IMR-90 (cell line): ENCODE results near the gene ZNF593OS. TPM values are rescaled to one million over a fixed set of nuclear protein-coding genes. Genes with fewer than 3 reads are reported as not detected.
A peak's percentile ranks its signal among the peaks of the same experiment; 100 is the strongest.

ENCODE experiments used
- ATAC-seq: fragments of 200-7000 bp; cut with Tn5 transposase; 2 replicates; pipeline ENCODE4 v1.9.1; 2020; ENCODE audit warnings: low read depth, mild to moderate bottlenecking, moderate library complexity
- BruUV-seq: library from RNA; stranded (reverse); fragments of 400-500 nt; replicated peaks from 2 replicates; lab custom pipeline; 2021; lab: Mats Ljungman, UMichigan
- CTCF ChIA-PET: fragments of 300-600 bp; formaldehyde crosslinking; extraction: SDS; loops from one replicate; lab custom pipeline; 2021; ENCODE audit warnings: antibody characterized with exemption; lab: Yijun Ruan, JAX
- POLR2A ChIA-PET: fragments of 300-600 bp; sonication (Branson Sonifier 250); formaldehyde crosslinking; loops from one replicate; lab custom pipeline; 2022; ENCODE audit warnings: antibody characterized with exemption; ENCODE audit not compliant: unreplicated experiment; lab: Charles Lee
- DNase-seq: peaks from one replicate; pipeline ENCODE4 v3.0.0; 2013
- H2AFZ ChIP-seq: replicated peaks from 2 replicates; pipeline ENCODE3; 2013; ENCODE audit warnings: low read length, mild to moderate bottlenecking; ENCODE audit not compliant: poor library complexity
- H2AK5ac ChIP-seq: 2 replicates; pipeline ENCODE4 v1.6.1; 2013; ENCODE audit warnings: low read depth, low read length, inconsistent platforms
- H2AK9ac ChIP-seq: replicated peaks from 2 replicates; pipeline ENCODE3; 2013; ENCODE audit warnings: mild to moderate bottlenecking, low read depth, low read length, moderate library complexity; ENCODE audit not compliant: poor library complexity
- H2BK120ac ChIP-seq: 2 replicates; pipeline ENCODE4 v1.6.1; 2013; ENCODE audit warnings: low read depth, low read length, inconsistent platforms
- H2BK15ac ChIP-seq: 3 replicates; pipeline ENCODE4 v1.6.1; 2013; ENCODE audit warnings: low read depth, low read length, inconsistent platforms
- H2BK20ac ChIP-seq: 2 replicates; pipeline ENCODE4 v1.6.1; 2013; ENCODE audit warnings: low read depth, mild to moderate bottlenecking, inconsistent platforms, low read length, moderate library complexity
- H2BK5ac ChIP-seq: 2 replicates; pipeline ENCODE4 v1.6.1; 2013; ENCODE audit warnings: mild to moderate bottlenecking, low read depth, low read length, inconsistent platforms; ENCODE audit not compliant: poor library complexity, severe bottlenecking
- H3K14ac ChIP-seq: replicated peaks from 2 replicates; pipeline ENCODE4 v1.6.1; 2013; ENCODE audit warnings: low read depth, low read length, inconsistent platforms
- H3K18ac ChIP-seq: 2 replicates; pipeline ENCODE4 v1.6.1; 2013; ENCODE audit warnings: low read depth, low read length, control low read depth
- H3K23ac ChIP-seq: 2 replicates; pipeline ENCODE4 v1.6.1; 2013; ENCODE audit warnings: low read depth, low read length, inconsistent platforms
- H3K27ac ChIP-seq: 2 replicates; pipeline ENCODE4 v1.5.1; 2013; ENCODE audit warnings: mild to moderate bottlenecking, control low read depth, low read length; ENCODE audit not compliant: insufficient read depth
- H3K27me3 ChIP-seq: 2 replicates; pipeline ENCODE4 v1.6.1; 2013; ENCODE audit warnings: low read length; ENCODE audit not compliant: control insufficient read depth, insufficient read depth
- H3K36me3 ChIP-seq: 2 replicates; pipeline ENCODE4 v1.6.1; 2013; ENCODE audit warnings: low read length, mixed read lengths; ENCODE audit not compliant: control insufficient read depth, insufficient read depth
- H3K4ac ChIP-seq: 2 replicates; pipeline ENCODE4 v1.6.1; 2013; ENCODE audit warnings: low read depth, low read length, inconsistent platforms
- H3K4me1 ChIP-seq: 2 replicates; pipeline ENCODE4 v1.6.1; 2013; ENCODE audit warnings: low read length, mixed read lengths; ENCODE audit not compliant: control insufficient read depth, insufficient read depth
- H3K4me2 ChIP-seq: 2 replicates; pipeline ENCODE4 v1.6.1; 2013; ENCODE audit warnings: low read depth, mild to moderate bottlenecking, control low read depth, low read length, moderate library complexity
- H3K4me3 ChIP-seq: 2 replicates; pipeline ENCODE4 v1.5.1; 2013; ENCODE audit warnings: low read depth, mild to moderate bottlenecking, control low read depth, low read length, moderate library complexity; ENCODE audit not compliant: insufficient read depth
- H3K56ac ChIP-seq: 2 replicates; pipeline ENCODE4 v1.6.1; 2013; ENCODE audit warnings: low read length, inconsistent platforms; ENCODE audit not compliant: insufficient read depth; ENCODE audit errors: extremely low read depth
- H3K79me1 ChIP-seq, 2 experiments: 2 replicates each; pipeline ENCODE4 v1.6.1; 2013; ENCODE audit warnings: low read length in 2 of 2, inconsistent platforms in 1 of 2, low read depth in 1 of 2
- H3K9ac ChIP-seq: 2 replicates; pipeline ENCODE4 v1.6.1; 2013; ENCODE audit warnings: low read depth, low read length, control low read depth
- H3K9me1 ChIP-seq: 2 replicates; pipeline ENCODE4 v1.6.1; 2013; ENCODE audit warnings: low read length, inconsistent platforms; ENCODE audit not compliant: insufficient read depth
- H3K9me3 ChIP-seq: 2 replicates; pipeline ENCODE4 v1.6.1; 2013; ENCODE audit warnings: low read length; ENCODE audit not compliant: control insufficient read depth, insufficient read depth
- H4K20me1 ChIP-seq: 2 replicates; pipeline ENCODE4 v1.6.1; 2013; ENCODE audit warnings: low read length, inconsistent platforms; ENCODE audit not compliant: insufficient read depth
- H4K5ac ChIP-seq: 2 replicates; pipeline ENCODE4 v1.6.1; 2013; ENCODE audit warnings: mild to moderate bottlenecking, low read depth, low read length, control low read depth
- H4K8ac ChIP-seq, 2 experiments: 2 replicates each; pipeline ENCODE4 v1.6.1; 2013; ENCODE audit warnings: low read depth in 2 of 2, low read length in 2 of 2, control low read depth in 1 of 2, inconsistent platforms in 1 of 2
- H4K91ac ChIP-seq: 2 replicates; pipeline ENCODE4 v1.6.1; 2013; ENCODE audit warnings: low read depth, low read length, inconsistent platforms; ENCODE audit not compliant: insufficient read depth
- BHLHE40 ChIP-seq: fragments of 150-350 bp; IDR thresholded peaks from 2 replicates; pipeline ENCODE4 v1.6.1; 2016; ENCODE audit warnings: mild to moderate bottlenecking, low read depth, low read length
- CEBPB ChIP-seq: IDR thresholded peaks from 2 replicates; pipeline ENCODE4 v1.6.1; 2012; ENCODE audit warnings: low read depth, low read length, improper control_type of control experiment
- CHD1 ChIP-seq: IDR thresholded peaks from 2 replicates; pipeline ENCODE4 v1.6.1; 2012; ENCODE audit warnings: low read depth, low read length, improper control_type of control experiment
- CTCF ChIP-seq: conservative IDR thresholded peaks from 2 replicates; pipeline ENCODE4 v1.5.1; 2012; ENCODE audit warnings: mild to moderate bottlenecking, low read depth, low read length, improper control_type of control experiment
- ELK1 ChIP-seq: fragments of 150-350 bp; IDR thresholded peaks from 2 replicates; pipeline ENCODE4 v1.6.1; 2016; ENCODE audit warnings: low read depth, mild to moderate bottlenecking, low read length, moderate library complexity, borderline replicate concordance
- FOS ChIP-seq: fragments of 150-350 bp; IDR thresholded peaks from 2 replicates; pipeline ENCODE4 v1.6.1; 2016; ENCODE audit warnings: low read depth, low read length
- MAFK ChIP-seq: IDR thresholded peaks from 2 replicates; pipeline ENCODE4 v1.6.1; 2012; ENCODE audit warnings: low read depth, low read length, improper control_type of control experiment
- MAZ ChIP-seq: IDR thresholded peaks from 2 replicates; pipeline ENCODE4 v1.6.1; 2012; ENCODE audit warnings: low read depth, mild to moderate bottlenecking, low read length, improper control_type of control experiment, moderate library complexity, borderline replicate concordance
- MXI1 ChIP-seq: IDR thresholded peaks from 2 replicates; pipeline ENCODE4 v1.6.1; 2012; ENCODE audit warnings: low read depth, mild to moderate bottlenecking, low read length, moderate library complexity, borderline replicate concordance
- NFE2L2 ChIP-seq: fragments of 150-350 bp; IDR thresholded peaks from 2 replicates; pipeline ENCODE4 v1.6.1; 2016; ENCODE audit warnings: low read depth, mild to moderate bottlenecking, low read length
- POLR2A ChIP-seq: IDR thresholded peaks from 2 replicates; pipeline ENCODE4 v1.6.1; 2012; ENCODE audit warnings: mild to moderate bottlenecking, low read depth, low read length
- RAD21 ChIP-seq: IDR thresholded peaks from 2 replicates; pipeline ENCODE4 v1.6.1; 2012; ENCODE audit warnings: low read length, improper control_type of control experiment
- RCOR1 ChIP-seq: IDR thresholded peaks from 2 replicates; pipeline ENCODE4 v1.6.1; 2012; ENCODE audit warnings: mild to moderate bottlenecking, low read length, improper control_type of control experiment; ENCODE audit not compliant: insufficient replicate concordance
- RFX5 ChIP-seq: IDR thresholded peaks from 2 replicates; pipeline ENCODE4 v1.8.0; 2012; ENCODE audit warnings: low read depth, mild to moderate bottlenecking, low read length, moderate library complexity
- SMC3 ChIP-seq: fragments of 150-350 bp; IDR thresholded peaks from 2 replicates; pipeline ENCODE4 v1.6.1; 2016; ENCODE audit warnings: low read depth, mild to moderate bottlenecking, antibody characterized with exemption, low read length, moderate library complexity
- USF2 ChIP-seq: fragments of 150-350 bp; IDR thresholded peaks from 2 replicates; pipeline ENCODE4 v1.6.1; 2017; ENCODE audit warnings: mild to moderate bottlenecking, antibody characterized with exemption, low read length, low read depth
- WGBS, 2 experiments: methylation state at CpG; one replicate each; pipeline versions ENCODE4 v1.1.5 to v1.1.7; 2013; ENCODE audit warnings: missing lambda C conversion rate in 2 of 2; ENCODE audit not compliant: insufficient read length in 1 of 2; ENCODE audit errors: extremely low coverage in 2 of 2; 5-methylcytosine and 5-hydroxymethylcytosine counted together
- dilution Hi-C: fragments of 300-500 bp; cut with HindIII; formaldehyde crosslinking; loops from one replicate; pipeline ENCODE4 v1.14.3; 2018; ENCODE audit warnings: low sequenced_read_pairs; ENCODE audit not compliant: unreplicated experiment
- in situ Hi-C: fragments of 300-500 bp; cut with MboI; formaldehyde crosslinking; loops from 3 replicates; pipeline ENCODE4 v1.14.3; 2019; ENCODE audit warnings: low sequenced_read_pairs, inconsistent platforms, mixed read lengths
- intact Hi-C: fragments of 100-400 bp; cut with micrococcal nuclease; formaldehyde crosslinking; loops from 2 replicates; pipeline ENCODE4 v1.10.0; 2022
- polyA plus RNA-seq, 3 experiments: library from polyadenylated mRNA; depleted of rRNA; stranded (reverse); fragments of >200 nt; gene quantifications; 2 replicates each; pipeline ENCODE4 v1.2.3, GENCODE V29; 2012; ENCODE audit warnings: low replicate concordance in 1 of 3
- total RNA-seq: library from RNA; depleted of rRNA; stranded (reverse); fragments of >200 nt; gene quantifications from 2 replicates; pipeline ENCODE4 v1.2.3, GENCODE V29; 2012

ZNF593OS gene
- total and polyA plus RNA-seq, 2 of the 4 experiments (the other 2 are of a cell fraction), result not detected

- dilution Hi-C loops (no loop called here), intact Hi-C loops (no loop called here), in situ Hi-C loops (no loop called here)
- Histone ChIP-seq H3K14ac (no peak within 1 kb of the TSS), H2BK120ac (no peak within 1 kb of the TSS), H3K9ac (no peak within 1 kb of the TSS), H3K27me3 (peaks cover 45% of the 10 kb centered on the region), H2BK15ac (no peak within 1 kb of the TSS), H3K23ac (no peak within 1 kb of the TSS), H3K27ac (no peak within 1 kb of the TSS), H2BK5ac (no peak within 1 kb of the TSS), H3K56ac (no peak within 1 kb of the TSS), H2AK5ac (no peak within 1 kb of the TSS), H2AK9ac (no peak within 1 kb of the TSS), H3K9me3 (no peaks in the 10 kb centered on the region), H4K8ac (no peak within 1 kb of the TSS), H4K20me1 (no peaks in the 10 kb centered on the region), H3K4me1 (peaks cover 4% of the 10 kb centered on the region), H3K79me1 (no peaks in the 10 kb centered on the region), H3K4ac (no peak within 1 kb of the TSS), H4K91ac (no peak within 1 kb of the TSS), H3K36me3 (no peaks in the 10 kb centered on the region), H4K5ac (no peak within 1 kb of the TSS), H3K4me2 (no peak within 1 kb of the TSS), H3K9me1 (no peaks in the 10 kb centered on the region), H3K18ac (no peak within 1 kb of the TSS), H2AFZ (peak within 1 kb of the TSS; percentile 23), H3K4me3 (no peak within 1 kb of the TSS), H2BK20ac (no peak within 1 kb of the TSS)
- TF ChIP-seq POLR2A (no peak), SMC3 (no peak), ELK1 (no peak), MAFK (no peak), BHLHE40 (no peak), RAD21 (no peak), CTCF (no peak), FOS (no peak), NFE2L2 (no peak), MAZ (no peak), USF2 (no peak), RCOR1 (no peak), RFX5 (no peak), CHD1 (no peak), CEBPB (no peak), MXI1 (no peak)
- WGBS, 2 experiments, result no CpG with 5 or more reads among the region's 6 CpGs
- ChIA-PET CTCF (no interaction called here), POLR2A (no interaction called here)
- no TSS peak for BruUV-seq
- DNase-seq (no peak), ATAC-seq (no peak)
These were observed 12.5 kb downstream of the ZNF593OS start, which contains the start of gene FAM110D for GRCh38 chr1:26158908-26159742. Gene FAM110D (plus strand): TSS chr1:26159079. CDS start chr1:26161292, 2,213 bp downstream.
